HL-60 (cell line): ENCODE data around the gene MYO5C.

Experiments
- DNase-seq, 2 experiments: peaks; one replicate each; pipeline ENCODE4 v3.0.0-alpha.2; 2010 to 2020; ENCODE audit warnings: low read depth in 1 of 2, low spot score in 1 of 2
- H3K27ac ChIP-seq: fragments of 250-450 bp; sonication (Bioruptor Pico); replicated peaks from 2 replicates; pipeline ENCODE4 v1.5.1; 2020; ENCODE audit warnings: mild to moderate bottlenecking, moderate library complexity
- H3K27me3 ChIP-seq: fragments of 250-450 bp; sonication (Bioruptor Pico); 2 replicates; pipeline ENCODE4 v1.5.1; 2021; ENCODE audit warnings: mild to moderate bottlenecking, moderate library complexity; ENCODE audit not compliant: insufficient read depth, poor library complexity, severe bottlenecking
- H3K4me3 ChIP-seq: replicated peaks from 2 replicates; pipeline ENCODE4 v1.5.1; 2011; ENCODE audit warnings: mild to moderate bottlenecking, control low read depth, low read length; ENCODE audit not compliant: insufficient read depth
- CTCF ChIP-seq: IDR thresholded peaks from one replicate; pipeline ENCODE4 v1.5.1; 2011; ENCODE audit warnings: low read length, control low read depth, inconsistent platforms; ENCODE audit not compliant: insufficient read depth
- GABPA ChIP-seq: IDR thresholded peaks from 2 replicates; pipeline ENCODE4 v1.6.1; 2012; ENCODE audit warnings: low read depth
- POLR2AphosphoS5 ChIP-seq: IDR thresholded peaks from 2 replicates; pipeline ENCODE4 v1.6.1; 2012; ENCODE audit warnings: low read depth
- REST ChIP-seq: IDR thresholded peaks from 2 replicates; pipeline ENCODE4 v1.6.1; 2012; ENCODE audit warnings: low read depth; ENCODE audit not compliant: insufficient replicate concordance
- SPI1 ChIP-seq: IDR thresholded peaks from 2 replicates; pipeline ENCODE4 v1.6.1; 2012; ENCODE audit warnings: low read depth, mild to moderate bottlenecking, borderline replicate concordance

Gene MYO5C

GRCh38 chr15:52220937-52221660 is 74.5 kb downstream of the MYO5C start:
- no peaks in the 10 kb centered on the region for H3K27me3 ChIP-seq
- no peak for TF ChIP-seq POLR2AphosphoS5
- TF ChIP-seq CTCF, result no peak
- no peak for TF ChIP-seq SPI1
- no peak for TF ChIP-seq GABPA
- TF ChIP-seq REST, result no peak
- no peak overlapping the region for H3K4me3 ChIP-seq
- no peak overlapping the region for H3K27ac ChIP-seq
- no peak for DNase-seq

GRCh38 chr15:52220251-52220650 is 75.4 kb downstream of the MYO5C start:
- no peak overlapping the region for H3K27ac ChIP-seq
- H3K4me3 ChIP-seq, result no peak overlapping the region
- H3K27me3 ChIP-seq, result no peaks in the 10 kb centered on the region
- DNase-seq, result no peak
- TF ChIP-seq POLR2AphosphoS5 (no peak), GABPA (no peak), REST (no peak), SPI1 (no peak), CTCF (no peak)

GRCh38 chr15:52218816-52219215 is 76.8 kb downstream of the MYO5C start:
- TF ChIP-seq POLR2AphosphoS5, result no peak
- TF ChIP-seq GABPA, result no peak
- no peak for TF ChIP-seq REST
- TF ChIP-seq SPI1, result no peak
- TF ChIP-seq CTCF, result no peak
- no peak overlapping the region for H3K27ac ChIP-seq
- H3K27me3 ChIP-seq, result no peaks in the 10 kb centered on the region
- H3K4me3 ChIP-seq, result no peak overlapping the region
- DNase-seq, result no peak
